Thymus (tissue), 11 donors: ENCODE measurements around the gene SLC12A3. TPM values are rescaled to one million over a fixed set of nuclear protein-coding genes. Genes with fewer than 3 reads are reported as not detected.
"Not testable (repeated sequence)": the region's sequence is repeated elsewhere in the genome, so short reads cannot be mapped to it uniquely, and the experiment has no call there.

ENCODE experiments used
- DNase-seq, 9 donors: peaks; one replicate each; pipeline ENCODE4 v3.0.0-alpha.2; 2013; ENCODE audit warnings: low spot score in 9 of 9, low read depth in 6 of 9, missing footprints in 1 of 9
- H3K27ac ChIP-seq, 2 donors: one replicate each; pipeline ENCODE4 v1.5.1; 2013; ENCODE audit warnings: control low read depth in 1 of 2, low read depth in 1 of 2, low read length in 1 of 2, mild to moderate bottlenecking in 1 of 2, moderate library complexity in 1 of 2
- H3K27me3 ChIP-seq, 2 donors: one replicate each; pipeline ENCODE4 v1.5.1; 2013; ENCODE audit warnings: low read length in 1 of 2; ENCODE audit not compliant: control insufficient read depth in 2 of 2, insufficient read depth in 1 of 2
- H3K36me3 ChIP-seq, 2 donors: one replicate each; pipeline ENCODE4 v1.5.1; 2013; ENCODE audit warnings: low read length in 1 of 2, mild to moderate bottlenecking in 1 of 2, moderate library complexity in 1 of 2; ENCODE audit not compliant: control insufficient read depth in 2 of 2, insufficient read depth in 2 of 2
- H3K4me1 ChIP-seq, 2 donors: one replicate each; pipeline ENCODE4 v1.5.1; 2013; ENCODE audit warnings: low read length in 2 of 2; ENCODE audit not compliant: control insufficient read depth in 2 of 2, insufficient read depth in 2 of 2
- H3K4me3 ChIP-seq, 2 donors: one replicate each; pipeline ENCODE4 v1.5.1; 2013; ENCODE audit warnings: low read length in 2 of 2, control low read depth in 1 of 2, mild to moderate bottlenecking in 1 of 2
- H3K9me3 ChIP-seq, 2 donors: one replicate each; pipeline ENCODE4 v1.5.1; 2013; ENCODE audit warnings: low read length in 1 of 2, mild to moderate bottlenecking in 1 of 2; ENCODE audit not compliant: control insufficient read depth in 2 of 2, insufficient read depth in 1 of 2
- WGBS: extraction: QIAGEN DNeasy Blood & Tissue Kit; methylation state at CpG from one replicate; pipeline ENCODE4 v1.1.7; 2013; 5-methylcytosine and 5-hydroxymethylcytosine counted together
- polyA plus RNA-seq: library from polyadenylated mRNA; stranded (reverse); fragments of 200-250 nt; gene quantifications from one replicate; pipeline ENCODE4 v1.2.3, GENCODE V29; 2013
- total RNA-seq: library from RNA; stranded (reverse); fragments of 120-200 nt; gene quantifications from one replicate; pipeline ENCODE4 v1.2.4, GENCODE V29; 2013
- donor health status: healthy.

The SLC12A3 gene
- total and polyA plus RNA-seq, 2 donors, result 0.34 to 0.52 TPM

- H3K9me3 ChIP-seq, result no peaks in the 10 kb centered on the region
- H3K4me1 ChIP-seq, result no peaks in the 10 kb centered on the region
- no peaks in the 10 kb centered on the region for H3K36me3 ChIP-seq
- H3K27ac ChIP-seq, result no peak overlapping the region
- no peaks in the 10 kb centered on the region for H3K27me3 ChIP-seq
- H3K4me3 ChIP-seq, result no peak overlapping the region
- DNase-seq, result no peak
- WGBS, result 98% methylated on average over 8 of the region's 8 CpGs
These were observed 17.2 kb downstream of the SLC12A3 start for GRCh38 chr16:56882077-56882800.

- no peak overlapping the region for H3K4me3 ChIP-seq
- H3K27me3 ChIP-seq, result no peaks in the 10 kb centered on the region
- H3K9me3 ChIP-seq, result no peaks in the 10 kb centered on the region
- no peaks in the 10 kb centered on the region for H3K36me3 ChIP-seq
- DNase-seq, result no peak
- WGBS, result 94% methylated on average over 2 of the region's 2 CpGs
- H3K4me1 ChIP-seq, result no peaks in the 10 kb centered on the region
- H3K27ac ChIP-seq, result no peak overlapping the region
These were observed 18.6 kb downstream of the SLC12A3 start for GRCh38 chr16:56883586-56883985.

GRCh38 chr16:56884026-56884582, 19.1 kb downstream of the SLC12A3 start:
- H3K27me3 ChIP-seq, result no peaks in the 10 kb centered on the region

GRCh38 chr16:56884929-56885328, 19.9 kb downstream of the SLC12A3 start:
- DNase-seq, result not testable (repeated sequence)

More at GRCh38 chr16:56884026-56884582, 19.1 kb downstream of the SLC12A3 start:
- Histone ChIP-seq H3K9me3 (no peaks in the 10 kb centered on the region), H3K4me3 (no peak overlapping the region), H3K27ac (no peak overlapping the region), H3K36me3 (no peaks in the 10 kb centered on the region), H3K4me1 (no peaks in the 10 kb centered on the region)
- DNase-seq, result no peak
- 96% methylated on average over 14 of the region's 14 CpGs for WGBS

GRCh38 chr16:56885446-56886162, 20.6 kb downstream of the SLC12A3 start:
- no peak overlapping the region for H3K4me3 ChIP-seq
- DNase-seq, result no peak
- H3K36me3 ChIP-seq, result no peaks in the 10 kb centered on the region
- no peaks in the 10 kb centered on the region for H3K27me3 ChIP-seq
- no peak overlapping the region for H3K27ac ChIP-seq
- no peaks in the 10 kb centered on the region for H3K9me3 ChIP-seq
- no peaks in the 10 kb centered on the region for H3K4me1 ChIP-seq
- 96% methylated on average over 9 of the region's 9 CpGs for WGBS

More at GRCh38 chr16:56884929-56885328, 19.9 kb downstream of the SLC12A3 start:
- not testable (repeated sequence) for H3K27ac ChIP-seq, H3K4me1 ChIP-seq, H3K36me3 ChIP-seq, H3K9me3 ChIP-seq, H3K27me3 ChIP-seq, H3K4me3 ChIP-seq
- WGBS, result 97% methylated on average over 13 of the region's 13 CpGs

GRCh38 chr16:56886296-56886695, 21.3 kb downstream of the SLC12A3 start:
- Histone ChIP-seq H3K27me3 (no peaks in the 10 kb centered on the region), H3K36me3 (no peaks in the 10 kb centered on the region)
- 96% methylated on average over 12 of the region's 12 CpGs for WGBS

GRCh38 chr16:56886826-56887225, 21.8 kb downstream of the SLC12A3 start:
- Histone ChIP-seq H3K4me3 (no peak overlapping the region), H3K4me1 (no peaks in the 10 kb centered on the region), H3K9me3 (no peaks in the 10 kb centered on the region), H3K36me3 (no peaks in the 10 kb centered on the region), H3K27me3 (no peaks in the 10 kb centered on the region), H3K27ac (no peak overlapping the region)
- 95% methylated on average over 9 of the region's 9 CpGs for WGBS
- no peak for DNase-seq

More at GRCh38 chr16:56886296-56886695, 21.3 kb downstream of the SLC12A3 start:
- H3K4me1 ChIP-seq, result no peaks in the 10 kb centered on the region
- H3K27ac ChIP-seq, result no peak overlapping the region
- no peak for DNase-seq
- H3K9me3 ChIP-seq, result no peaks in the 10 kb centered on the region
- no peak overlapping the region for H3K4me3 ChIP-seq

GRCh38 chr16:56888806-56889205, 23.8 kb downstream of the SLC12A3 start:
- DNase-seq, result no peak
- peak overlapping the region in 1 of 2 donors; percentile 17 for H3K27ac ChIP-seq
- no peak overlapping the region for H3K4me3 ChIP-seq
- H3K9me3 ChIP-seq, result no peaks in the 10 kb centered on the region
- no peaks in the 10 kb centered on the region for H3K36me3 ChIP-seq
- 94% methylated on average over 7 of the region's 7 CpGs for WGBS
- no peaks in the 10 kb centered on the region for H3K4me1 ChIP-seq
- no peaks in the 10 kb centered on the region for H3K27me3 ChIP-seq

GRCh38 chr16:56889206-56889605, 24.2 kb downstream of the SLC12A3 start:
- Histone ChIP-seq H3K4me1 (no peaks in the 10 kb centered on the region), H3K27ac (no peak overlapping the region), H3K4me3 (no peak overlapping the region), H3K9me3 (no peaks in the 10 kb centered on the region), H3K27me3 (no peaks in the 10 kb centered on the region), H3K36me3 (no peaks in the 10 kb centered on the region)
- 98% methylated on average over 5 of the region's 5 CpGs for WGBS
- no peak for DNase-seq
